ENCODE measurements around the gene CAMSAP2. TPM values are rescaled to one million over a fixed set of nuclear protein-coding genes. Genes with fewer than 3 reads are reported as not detected.

The CAMSAP2 gene
- total and polyA plus RNA-seq, 10 of the 15 experiments (the other 5 are each of a cell fraction or from before 2014, with no cell fraction given): 3.9 to 19.8 (median 8.0) TPM

DNA sequence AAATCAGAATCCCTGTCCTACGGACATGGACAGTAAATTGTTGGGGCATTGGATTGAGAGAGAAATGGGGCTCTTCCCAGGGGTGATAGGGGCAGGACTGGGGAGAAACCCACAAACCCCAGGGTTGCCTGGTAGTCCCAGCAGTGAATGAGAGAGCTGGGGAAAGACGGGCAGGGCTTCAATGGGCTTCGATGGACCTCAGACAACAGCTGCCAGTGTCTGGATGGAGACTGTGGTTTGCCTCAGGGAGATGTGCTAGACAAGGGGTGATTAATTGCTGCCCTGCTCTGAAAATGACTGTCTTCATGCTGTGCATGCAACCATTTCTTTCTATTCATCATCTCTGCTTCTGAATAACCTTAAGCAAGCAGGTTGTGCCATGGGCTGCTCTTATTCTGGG, 141.5 kb downstream of the CAMSAP2 start (continued):
- TF ChIP-seq ELK1 (IDR thresholded peaks at IDR 0.05; ENCODE audit: low read depth, low read length) (no peak), CHD1 (IDR thresholded peaks at IDR 0.05; ENCODE audit: low read depth, low read length) (no peak), CBX5 (IDR thresholded peaks at IDR 0.05; ENCODE audit: low read depth) (no peak), POU2F2 (IDR thresholded peaks at IDR 0.05; ENCODE audit: borderline replicate concordance, low read depth, low read length) (peak; percentile 85; the same call in 2 of the 3 replicates), SPI1 (IDR thresholded peaks at IDR 0.05; ENCODE audit: borderline replicate concordance, insufficient read depth, low read depth, low read length) (no peak), RB1 (IDR thresholded peaks at IDR 0.05; ENCODE audit: borderline replicate concordance) (no peak), POLR2AphosphoS5 (IDR thresholded peaks at IDR 0.05; ENCODE audit: low read length) (no peak), SREBF1 (IDR thresholded peaks at IDR 0.05; ENCODE audit: low read length) (no peak), BMI1 (IDR thresholded peaks at IDR 0.05; ENCODE audit: borderline replicate concordance) (peak; percentile 41; the same call in 1 of the 2 replicates), IKZF2 (IDR thresholded peaks at IDR 0.05) (peak; percentile 94 to 95), PKNOX1 (IDR thresholded peaks at IDR 0.05) (peak; percentile 93), CBX3 (IDR thresholded peaks at IDR 0.05; ENCODE audit: borderline replicate concordance, low read depth) (no peak), FOXK2 (IDR thresholded peaks at IDR 0.05) (no peak), RUNX3 (IDR thresholded peaks at IDR 0.05; ENCODE audit: low read length) (peak; percentile 94), ETV6 (conservative IDR thresholded peaks at IDR 0.05 in 1 of 2, IDR thresholded peaks at IDR 0.05 in 1 of 2; ENCODE audit: borderline replicate concordance in 1 of 2, low read depth in 1 of 2) (peak in 1 of 2 experiments; percentile 56; a peak in 1 of 4 replicates), YY1 (IDR thresholded peaks at IDR 0.05; ENCODE audit: low read depth, low read length) (no peak), MYC (IDR thresholded peaks at IDR 0.05; ENCODE audit: insufficient read depth, insufficient read length, insufficient replicate concordance, low read length, severe bottlenecking) (no peak), WRNIP1 (IDR thresholded peaks at IDR 0.05; ENCODE audit: borderline replicate concordance, low read depth, low read length) (peak; percentile 85; the same call in 1 of the 2 replicates), SIN3A (IDR thresholded peaks at IDR 0.05; ENCODE audit: low read depth, low read length) (no peak)
- TF ChIP-seq, protein P1, sequence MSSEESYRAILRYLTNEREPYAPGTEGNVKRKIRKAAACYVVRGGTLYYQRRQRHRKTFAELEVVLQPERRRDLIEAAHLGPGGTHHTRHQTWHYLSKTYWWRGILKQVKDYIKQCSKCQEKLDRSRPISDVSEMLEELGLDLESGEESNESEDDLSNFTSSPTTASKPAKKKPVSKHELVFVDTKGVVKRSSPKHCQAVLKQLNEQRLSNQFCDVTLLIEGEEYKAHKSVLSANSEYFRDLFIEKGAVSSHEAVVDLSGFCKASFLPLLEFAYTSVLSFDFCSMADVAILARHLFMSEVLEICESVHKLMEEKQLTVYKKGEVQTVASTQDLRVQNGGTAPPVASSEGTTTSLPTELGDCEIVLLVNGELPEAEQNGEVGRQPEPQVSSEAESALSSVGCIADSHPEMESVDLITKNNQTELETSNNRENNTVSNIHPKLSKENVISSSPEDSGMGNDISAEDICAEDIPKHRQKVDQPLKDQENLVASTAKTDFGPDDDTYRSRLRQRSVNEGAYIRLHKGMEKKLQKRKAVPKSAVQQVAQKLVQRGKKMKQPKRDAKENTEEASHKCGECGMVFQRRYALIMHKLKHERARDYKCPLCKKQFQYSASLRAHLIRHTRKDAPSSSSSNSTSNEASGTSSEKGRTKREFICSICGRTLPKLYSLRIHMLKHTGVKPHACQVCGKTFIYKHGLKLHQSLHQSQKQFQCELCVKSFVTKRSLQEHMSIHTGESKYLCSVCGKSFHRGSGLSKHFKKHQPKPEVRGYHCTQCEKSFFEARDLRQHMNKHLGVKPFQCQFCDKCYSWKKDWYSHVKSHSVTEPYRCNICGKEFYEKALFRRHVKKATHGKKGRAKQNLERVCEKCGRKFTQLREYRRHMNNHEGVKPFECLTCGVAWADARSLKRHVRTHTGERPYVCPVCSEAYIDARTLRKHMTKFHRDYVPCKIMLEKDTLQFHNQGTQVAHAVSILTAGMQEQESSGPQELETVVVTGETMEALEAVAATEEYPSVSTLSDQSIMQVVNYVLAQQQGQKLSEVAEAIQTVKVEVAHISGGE (CRISPR knock-in tag; IDR thresholded peaks at IDR 0.05): no peak
- TF ChIP-seq, protein P2, sequence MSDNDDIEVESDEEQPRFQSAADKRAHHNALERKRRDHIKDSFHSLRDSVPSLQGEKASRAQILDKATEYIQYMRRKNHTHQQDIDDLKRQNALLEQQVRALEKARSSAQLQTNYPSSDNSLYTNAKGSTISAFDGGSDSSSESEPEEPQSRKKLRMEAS (IDR thresholded peaks at IDR 0.05; ENCODE audit: low read depth, low read length): no peak
- TF ChIP-seq, protein P3, sequence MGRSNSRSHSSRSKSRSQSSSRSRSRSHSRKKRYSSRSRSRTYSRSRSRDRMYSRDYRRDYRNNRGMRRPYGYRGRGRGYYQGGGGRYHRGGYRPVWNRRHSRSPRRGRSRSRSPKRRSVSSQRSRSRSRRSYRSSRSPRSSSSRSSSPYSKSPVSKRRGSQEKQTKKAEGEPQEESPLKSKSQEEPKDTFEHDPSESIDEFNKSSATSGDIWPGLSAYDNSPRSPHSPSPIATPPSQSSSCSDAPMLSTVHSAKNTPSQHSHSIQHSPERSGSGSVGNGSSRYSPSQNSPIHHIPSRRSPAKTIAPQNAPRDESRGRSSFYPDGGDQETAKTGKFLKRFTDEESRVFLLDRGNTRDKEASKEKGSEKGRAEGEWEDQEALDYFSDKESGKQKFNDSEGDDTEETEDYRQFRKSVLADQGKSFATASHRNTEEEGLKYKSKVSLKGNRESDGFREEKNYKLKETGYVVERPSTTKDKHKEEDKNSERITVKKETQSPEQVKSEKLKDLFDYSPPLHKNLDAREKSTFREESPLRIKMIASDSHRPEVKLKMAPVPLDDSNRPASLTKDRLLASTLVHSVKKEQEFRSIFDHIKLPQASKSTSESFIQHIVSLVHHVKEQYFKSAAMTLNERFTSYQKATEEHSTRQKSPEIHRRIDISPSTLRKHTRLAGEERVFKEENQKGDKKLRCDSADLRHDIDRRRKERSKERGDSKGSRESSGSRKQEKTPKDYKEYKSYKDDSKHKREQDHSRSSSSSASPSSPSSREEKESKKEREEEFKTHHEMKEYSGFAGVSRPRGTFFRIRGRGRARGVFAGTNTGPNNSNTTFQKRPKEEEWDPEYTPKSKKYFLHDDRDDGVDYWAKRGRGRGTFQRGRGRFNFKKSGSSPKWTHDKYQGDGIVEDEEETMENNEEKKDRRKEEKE (IDR thresholded peaks at IDR 0.05): no peak

Data from GM12878 (cell line).